GM19395 (cell line): ENCODE measurements around the gene TMEM169.

Experiments
- ATAC-seq: cut with Tn5 transposase; IDR thresholded peaks from one replicate; pipeline ENCODE4 v1.9.1; 2021; ENCODE audit warnings: mild to moderate bottlenecking, moderate library complexity; ENCODE audit not compliant: unreplicated experiment

The TMEM169 gene

GRCh38 chr2:216103213-216103612 is 21.5 kb downstream of the TMEM169 start:
- no peak for ATAC-seq

DNA sequence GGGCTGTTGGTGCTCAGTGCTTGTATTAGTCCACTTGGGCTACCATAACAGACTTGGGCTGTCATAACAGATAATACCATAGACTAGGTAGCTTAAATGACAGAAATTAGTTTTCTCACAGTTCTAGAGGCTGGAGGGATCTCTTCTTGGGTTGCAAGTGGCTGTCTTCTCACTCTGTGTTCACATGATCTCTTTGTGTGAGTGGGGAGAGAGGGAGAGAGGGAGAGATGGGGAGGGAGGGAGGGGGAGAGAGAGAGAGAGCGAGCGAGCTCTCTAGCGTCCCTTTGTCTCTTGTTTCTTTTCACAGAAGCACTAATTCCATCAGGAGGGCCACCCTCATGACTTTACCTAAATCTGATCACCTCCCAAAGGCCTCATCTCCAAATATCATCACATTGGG is 23.0 kb downstream of the TMEM169 start:
- no peak for ATAC-seq

DNA sequence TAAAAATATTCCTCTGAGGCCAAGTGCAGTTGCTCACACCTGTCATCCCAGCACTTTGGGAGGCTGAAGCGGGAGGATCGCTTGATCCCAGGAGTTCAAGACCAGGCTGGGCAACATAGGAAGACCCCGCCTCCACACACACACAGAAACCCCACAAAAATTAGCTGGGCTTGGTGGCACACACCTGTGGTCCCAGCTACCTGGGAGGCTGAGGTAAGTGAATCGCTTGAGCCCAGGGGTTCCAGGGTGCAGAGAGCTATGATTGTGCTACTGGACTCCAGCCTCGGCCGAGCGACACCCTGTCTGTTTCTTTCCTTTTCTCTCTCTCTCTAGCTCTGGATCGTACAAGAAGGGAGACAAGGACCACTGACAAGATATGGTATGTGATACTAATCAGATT is 25.6 kb downstream of the TMEM169 start:
- ATAC-seq = no peak

DNA sequence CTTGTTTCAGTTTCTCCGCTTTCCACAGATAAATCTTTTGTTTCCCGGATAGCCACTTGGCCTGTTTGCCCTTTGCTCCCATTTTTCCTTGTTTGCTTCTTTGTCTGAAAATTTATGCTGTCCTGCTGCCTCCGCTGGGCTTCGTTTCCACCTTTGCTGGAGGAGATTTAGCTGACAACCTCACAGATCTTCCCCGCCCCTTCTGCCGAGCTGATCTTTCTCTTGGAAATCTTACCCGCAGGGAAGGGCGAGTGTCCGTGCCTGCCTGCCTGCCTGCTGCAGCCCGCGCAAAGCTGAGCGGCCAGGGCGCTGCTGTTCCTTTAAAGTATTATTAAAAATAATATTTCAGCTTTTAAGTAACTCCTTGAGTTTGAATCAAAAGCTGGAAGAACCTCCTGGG is 26.0 kb downstream of the TMEM169 start:
- no peak for ATAC-seq

DNA sequence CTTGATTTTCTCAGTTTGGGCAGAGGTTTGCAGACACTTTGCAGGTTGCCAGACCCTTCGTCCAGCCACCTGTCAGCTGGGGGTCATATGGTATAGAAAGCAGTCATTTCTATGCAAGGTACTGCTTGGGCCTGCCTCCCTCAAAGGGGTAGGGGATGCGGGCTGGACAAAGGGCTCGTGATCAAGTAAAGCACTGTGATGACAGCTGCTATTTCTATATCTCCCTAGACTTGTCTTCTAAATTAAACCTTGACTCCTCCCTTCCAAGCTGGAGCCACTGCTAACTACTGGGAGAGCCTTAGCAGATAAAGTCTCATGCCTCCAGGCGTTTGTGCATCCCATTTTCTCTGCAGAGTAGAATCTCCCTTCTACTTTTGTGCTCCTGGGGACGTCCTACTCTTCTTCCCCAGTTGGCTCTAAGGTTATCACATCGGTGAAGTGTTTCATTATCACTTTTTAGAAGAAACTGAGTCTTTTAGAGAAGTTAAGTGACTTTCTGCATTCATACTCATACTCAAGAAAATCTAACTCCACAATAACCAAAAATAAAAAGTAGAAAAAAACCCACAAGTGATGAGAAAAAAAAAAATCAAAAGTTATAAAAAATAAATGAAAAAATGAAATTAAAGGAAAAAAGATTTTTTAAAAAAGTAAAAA is 26.7 kb downstream of the TMEM169 start:
- ATAC-seq = no peak

DNA sequence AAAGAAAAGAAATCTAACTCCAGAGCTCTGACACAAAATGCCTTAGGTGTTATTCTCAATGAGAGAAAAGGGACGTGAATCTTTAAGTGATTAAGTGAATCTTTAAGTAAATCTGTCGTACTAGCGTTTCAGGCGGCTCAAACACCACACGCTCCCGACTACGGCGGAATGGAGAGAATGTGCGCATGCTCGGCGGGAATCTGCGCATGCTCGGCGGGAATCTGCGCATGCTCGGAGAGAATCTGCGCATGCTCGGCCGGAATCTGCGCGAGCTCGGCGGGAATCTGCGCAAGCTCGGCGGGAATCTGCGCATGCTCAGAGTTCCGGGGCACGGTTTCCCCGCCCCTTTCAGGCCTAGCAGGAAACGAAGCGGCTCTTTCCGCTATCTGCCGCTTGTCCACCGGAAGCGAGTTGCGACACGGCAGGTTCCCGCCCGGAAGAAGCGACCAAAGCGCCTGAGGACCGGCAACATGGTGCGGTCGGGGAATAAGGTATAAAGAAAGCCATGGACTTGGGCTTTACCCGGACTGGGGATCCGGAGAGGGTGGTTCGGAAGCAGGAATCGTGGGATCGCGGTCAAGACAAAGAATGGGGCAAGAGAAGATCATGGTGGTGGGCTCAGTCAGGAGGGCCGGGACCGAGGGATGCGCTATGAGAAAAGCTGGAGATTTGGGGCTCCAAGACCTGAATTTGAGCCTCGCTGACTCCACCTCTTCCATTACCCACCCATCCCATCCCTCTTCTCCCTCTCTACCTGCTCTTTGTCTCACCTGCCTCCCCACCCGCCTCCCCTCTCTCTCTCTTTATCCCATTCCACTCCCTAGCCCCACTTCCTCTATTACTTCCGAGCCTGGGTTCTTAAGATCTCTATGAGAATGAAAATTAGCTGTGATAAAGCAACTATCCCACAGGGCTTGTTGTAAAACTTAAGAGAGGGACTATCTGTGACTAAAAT is 27.5 kb downstream of the TMEM169 start, which contains the start of gene XRCC5:
XRCC5 (plus strand) TSS at position 382 of the 955 bp plus-strand sequence; CDS start at position 471, 89 bp downstream.
- ATAC-seq = peak; percentile 52

- ATAC-seq = no peak
These were observed 28.4 kb downstream of the TMEM169 start for GRCh38 chr2:216109962-216110614.

DNA sequence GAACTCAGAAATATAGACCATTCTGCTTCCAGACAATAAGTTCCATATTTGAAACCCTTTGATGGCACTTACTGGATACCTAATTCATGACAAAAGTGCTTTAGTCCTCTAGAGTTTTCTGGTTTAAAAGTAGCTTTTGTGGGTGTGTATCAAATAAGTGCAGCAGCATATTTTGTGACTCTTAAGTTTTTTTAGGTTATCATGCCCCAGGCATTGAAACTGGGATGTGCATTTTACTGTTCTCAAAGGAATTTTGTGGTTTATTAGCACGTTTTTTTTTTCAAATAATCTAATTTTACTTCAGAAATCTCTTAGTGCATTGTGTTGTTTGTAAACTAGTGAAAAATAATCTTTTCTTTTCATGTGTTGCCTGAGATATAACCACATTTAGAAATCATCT is 28.9 kb downstream of the TMEM169 start:
- no peak for ATAC-seq

DNA sequence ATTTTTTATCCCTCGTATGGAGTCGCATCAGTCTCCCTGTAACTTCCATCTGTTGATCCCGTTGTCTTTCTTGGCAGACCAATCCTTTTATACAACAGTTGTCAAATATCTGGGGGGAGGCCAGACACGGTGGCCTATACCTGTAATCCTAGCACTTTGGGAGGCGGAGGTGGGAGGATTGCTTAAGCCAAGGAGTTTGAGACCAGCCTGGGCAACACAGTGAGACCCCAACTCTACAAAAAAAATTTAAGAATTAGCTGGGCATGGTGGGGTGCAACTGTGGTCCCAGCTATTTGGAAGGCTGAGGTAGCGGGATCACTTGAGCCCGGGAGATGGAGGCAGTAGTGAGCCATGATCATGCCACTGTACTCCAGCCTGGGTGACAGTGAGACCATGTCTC is 29.4 kb downstream of the TMEM169 start:
- ATAC-seq = no peak

DNA sequence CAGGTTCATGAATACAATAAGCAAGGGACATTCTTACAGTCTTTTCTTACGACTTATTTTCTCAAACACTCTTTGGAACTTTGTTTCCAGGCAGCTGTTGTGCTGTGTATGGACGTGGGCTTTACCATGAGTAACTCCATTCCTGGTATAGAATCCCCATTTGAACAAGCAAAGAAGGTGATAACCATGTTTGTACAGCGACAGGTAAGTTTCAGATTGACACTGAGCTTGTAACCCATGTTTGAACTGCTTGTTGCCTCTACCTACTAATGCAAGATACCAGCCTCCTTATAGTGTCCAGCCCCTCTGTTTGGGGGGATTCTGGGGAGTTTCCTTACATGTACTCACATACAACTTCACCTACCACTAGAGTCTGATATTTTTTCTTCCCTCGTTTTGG is 31.2 kb downstream of the TMEM169 start:
- ATAC-seq = no peak

DNA sequence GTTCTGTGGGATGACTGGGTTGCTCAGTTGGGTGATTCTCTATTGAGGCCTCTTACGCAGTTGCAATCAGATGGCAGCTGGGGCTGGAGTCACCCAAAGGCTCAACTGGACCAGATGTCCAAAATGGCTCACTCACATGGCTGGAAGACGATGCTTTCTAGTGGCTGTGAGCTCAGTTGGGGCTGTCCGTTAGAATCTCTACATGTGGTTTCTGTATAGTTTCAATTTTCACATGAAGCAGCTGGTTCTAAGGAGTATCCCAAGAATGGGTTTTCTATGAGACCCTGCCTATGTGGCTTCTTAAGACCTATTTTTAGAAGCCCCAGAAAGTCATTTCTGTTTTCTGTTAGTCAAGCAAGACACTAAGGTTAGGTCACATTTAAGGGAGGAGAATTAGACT is 31.9 kb downstream of the TMEM169 start:
- peak; percentile 77 for ATAC-seq

DNA sequence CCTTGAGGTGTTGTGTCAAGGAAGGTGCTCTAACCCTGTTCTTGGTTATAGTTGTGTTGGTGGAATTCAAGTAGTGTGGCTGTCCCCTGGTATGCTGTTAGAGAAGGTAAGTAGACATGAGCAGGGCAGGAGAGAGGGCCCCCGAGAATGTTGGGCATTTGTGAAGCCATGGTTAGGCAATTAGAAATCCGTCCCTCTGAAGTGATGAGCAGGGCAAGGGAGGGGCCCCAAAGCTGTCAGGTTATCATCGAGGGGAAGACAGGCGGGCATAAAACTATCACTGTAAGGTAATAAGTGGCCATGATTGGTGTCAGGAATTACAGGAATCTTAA is 32.6 kb downstream of the TMEM169 start:
- peak; percentile 1 for ATAC-seq

DNA sequence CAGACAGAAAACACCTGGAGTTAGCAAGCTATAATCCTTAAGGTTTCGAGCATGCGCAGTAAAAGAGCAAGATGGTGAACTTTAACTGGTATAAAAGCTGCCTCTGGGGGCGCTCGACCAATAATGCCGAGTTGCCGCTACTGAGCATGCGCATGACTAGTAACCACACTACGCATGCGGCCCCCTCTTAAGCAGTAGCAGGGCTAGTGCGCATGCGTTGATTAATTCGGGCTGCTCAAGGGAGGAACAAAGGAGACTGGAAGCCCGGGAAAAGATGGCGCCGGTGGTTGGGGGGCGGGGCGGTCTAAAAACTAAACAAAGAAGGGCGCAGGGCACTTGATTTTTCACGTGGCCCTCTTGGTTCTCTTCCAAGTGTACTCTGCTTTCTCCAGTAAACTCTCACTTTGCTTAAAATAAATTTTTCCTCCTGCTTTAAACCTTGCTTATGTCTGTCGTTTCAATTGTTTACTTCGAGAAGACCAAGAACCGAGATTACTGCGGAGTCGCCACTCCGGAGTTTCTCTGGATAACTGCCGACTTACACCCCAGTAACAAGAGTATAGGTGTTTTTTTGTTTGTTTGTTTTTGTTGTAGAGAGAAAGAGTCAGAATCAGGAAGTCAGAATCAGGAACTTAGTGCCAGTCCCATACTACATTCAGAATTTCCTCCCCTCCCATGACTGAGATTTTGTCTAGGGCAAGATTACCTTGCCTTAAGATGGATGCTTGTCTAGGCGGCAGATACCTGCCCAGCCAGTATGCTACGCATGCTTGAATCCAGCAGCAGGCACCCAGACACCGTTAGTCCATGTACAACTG is 33.2 kb downstream of the TMEM169 start:
- peak; percentile 44 for ATAC-seq

DNA sequence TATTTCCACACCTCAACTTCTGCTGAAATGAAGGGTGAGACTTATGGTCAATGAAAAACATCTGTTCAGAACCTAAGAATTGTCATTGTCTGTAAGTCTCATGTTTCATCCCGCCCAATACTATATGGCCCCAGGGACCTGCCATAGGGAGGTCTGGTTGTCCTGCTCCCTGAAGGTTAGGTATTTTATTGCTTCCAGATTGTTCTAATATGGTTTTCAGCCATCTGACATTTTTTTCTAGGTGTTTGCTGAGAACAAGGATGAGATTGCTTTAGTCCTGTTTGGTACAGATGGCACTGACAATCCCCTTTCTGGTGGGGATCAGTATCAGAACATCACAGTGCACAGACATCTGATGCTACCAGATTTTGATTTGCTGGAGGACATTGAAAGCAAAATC is 34.7 kb downstream of the TMEM169 start:
- ATAC-seq = no peak

GRCh38 chr2:216117561-216118340 is 36.0 kb downstream of the TMEM169 start:
- no peak for ATAC-seq

GRCh38 chr2:216118474-216118873 is 36.8 kb downstream of the TMEM169 start:
- no peak for ATAC-seq

GRCh38 chr2:216119146-216119545 is 37.4 kb downstream of the TMEM169 start:
- ATAC-seq = no peak

DNA sequence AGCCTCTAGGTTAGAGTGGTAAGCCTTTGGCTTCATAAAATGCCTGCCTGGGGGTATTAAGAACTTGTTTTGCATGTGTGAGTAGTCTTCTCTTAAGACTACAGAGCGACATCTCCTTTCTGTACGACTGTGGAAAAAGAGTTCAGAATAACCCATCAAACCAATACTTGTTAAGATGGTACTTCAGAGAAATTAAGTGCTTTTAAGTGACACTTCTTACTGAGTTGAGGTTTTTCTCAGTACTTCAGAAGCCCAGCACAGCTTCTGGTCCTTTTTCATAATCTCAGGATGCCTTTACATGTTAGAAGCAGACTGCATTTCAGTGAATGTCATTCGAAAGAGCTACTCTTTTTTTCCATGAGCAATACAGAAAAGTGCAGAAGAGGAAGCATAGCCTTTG is 38.3 kb downstream of the TMEM169 start:
- no peak for ATAC-seq

GRCh38 chr2:216121255-216121654 is 39.5 kb downstream of the TMEM169 start:
- ATAC-seq = no peak

- ATAC-seq = no peak
These were observed 45.2 kb downstream of the TMEM169 start for GRCh38 chr2:216126943-216127342.
